PC-3 (cell line): ENCODE results near the gene DRGX. TPM values are rescaled to one million over a fixed set of nuclear protein-coding genes. Genes with fewer than 3 reads are reported as not detected.

Experiments
- ATAC-seq: fragments of 200-7000 bp; cut with Tn5 transposase; 2 replicates; pipeline ENCODE4 v1.9.1; 2020; ENCODE audit warnings: mild to moderate bottlenecking, moderate library complexity
- BruUV-seq: library from RNA; stranded (reverse); fragments of 400-500 nt; replicated peaks from 2 replicates; lab custom pipeline; 2021; lab: Mats Ljungman, UMichigan
- CTCF ChIA-PET: fragments of 300-600 bp; sonication (Branson Sonifier 250); formaldehyde crosslinking; loops from one replicate; lab custom pipeline; 2022; ENCODE audit warnings: antibody characterized with exemption; lab: Charles Lee
- POLR2A ChIA-PET: fragments of 300-600 bp; sonication (Branson Sonifier 250); formaldehyde crosslinking; loops from one replicate; lab custom pipeline; 2022; ENCODE audit warnings: antibody characterized with exemption; ENCODE audit not compliant: unreplicated experiment; lab: Charles Lee
- DNase-seq: peaks from one replicate; pipeline ENCODE4 v3.0.0-alpha.2; 2015
- H2AFZ ChIP-seq: fragments of 300-600 bp; sonication (generic); 2 replicates; pipeline ENCODE4 v1.6.0; 2016; ENCODE audit warnings: antibody characterized with exemption, low read length
- H3F3A ChIP-seq: fragments of 300-600 bp; sonication (generic); one replicate; pipeline ENCODE4 v1.6.0; 2017; ENCODE audit warnings: antibody characterized with exemption, low read length, control low read depth, mild to moderate bottlenecking; ENCODE audit not compliant: unreplicated experiment
- H3K27ac ChIP-seq: fragments of 300-600 bp; sonication (generic); 2 replicates; pipeline ENCODE4 v1.5.1; 2016; ENCODE audit warnings: mild to moderate bottlenecking, low read length
- H3K27me3 ChIP-seq: fragments of 300-600 bp; sonication (generic); 2 replicates; pipeline ENCODE4 v1.6.1; 2016; ENCODE audit warnings: low read length, mixed read lengths
- H3K36me3 ChIP-seq: fragments of 300-600 bp; sonication (generic); 2 replicates; pipeline ENCODE4 v1.6.1; 2016; ENCODE audit warnings: low read depth, mixed run types, low read length, mixed read lengths
- H3K4me1 ChIP-seq: fragments of 300-600 bp; sonication (generic); 2 replicates; pipeline ENCODE4 v1.5.1; 2016; ENCODE audit warnings: low read length; ENCODE audit not compliant: insufficient read depth
- H3K4me2 ChIP-seq: fragments of 300-600 bp; sonication (generic); 2 replicates; pipeline ENCODE4 v1.6.0; 2016; ENCODE audit warnings: low read length
- H3K4me3 ChIP-seq: fragments of 300-600 bp; sonication (generic); 2 replicates; pipeline ENCODE4 v1.5.1; 2016; ENCODE audit warnings: mild to moderate bottlenecking, low read length, mixed read lengths
- H3K79me2 ChIP-seq: fragments of 300-600 bp; sonication (generic); 2 replicates; pipeline ENCODE4 v1.6.1; 2017; ENCODE audit warnings: low read length, mixed read lengths
- H3K9ac ChIP-seq: fragments of 300-600 bp; sonication (generic); 2 replicates; pipeline ENCODE4 v1.6.0; 2016; ENCODE audit warnings: mild to moderate bottlenecking, low read length
- H3K9me2 ChIP-seq: fragments of 300-600 bp; sonication (generic); replicated peaks from 2 replicates; pipeline ENCODE4 v1.6.1; 2016; ENCODE audit warnings: mixed run types, low read length, mixed read lengths
- H3K9me3 ChIP-seq: fragments of 300-600 bp; sonication (generic); 2 replicates; pipeline ENCODE4 v1.6.1; 2016; ENCODE audit warnings: low read length, mixed read lengths
- H4K20me1 ChIP-seq: fragments of 300-600 bp; sonication (generic); 2 replicates; pipeline ENCODE4 v1.6.1; 2016; ENCODE audit warnings: low read length, mixed read lengths
- EZH2 ChIP-seq: fragments of 300-600 bp; sonication (generic); IDR thresholded peaks from one replicate; pipeline ENCODE4 v1.6.1; 2017; ENCODE audit warnings: antibody characterized with exemption, mild to moderate bottlenecking, low read length; ENCODE audit not compliant: unreplicated experiment
- EZH2phosphoT487 ChIP-seq: fragments of 300-600 bp; sonication (generic); IDR thresholded peaks from 2 replicates; pipeline ENCODE4 v1.6.1; 2018; ENCODE audit warnings: mild to moderate bottlenecking, antibody characterized with exemption, low read length, borderline replicate concordance
- intact Hi-C: fragments of 100-400 bp; cut with micrococcal nuclease; formaldehyde crosslinking; loops from 2 replicates; pipeline ENCODE4 v1.9.0; 2023
- total RNA-seq: library from RNA; depleted of rRNA; stranded (reverse); fragments of >200 nt; gene quantifications from 2 replicates; pipeline ENCODE4 v1.2.3, GENCODE V29; 2014
- TF ChIP-seq, protein P1 (sequence below): fragments of 300-600 bp; sonication (generic); conservative IDR thresholded peaks from 2 replicates; pipeline ENCODE4 v1.5.1; 2017; ENCODE audit warnings: antibody characterized with exemption, low read depth, mild to moderate bottlenecking, low read length

Gene DRGX
- total RNA-seq, 1 experiment from 2014 or later: 0.33 TPM

DNA sequence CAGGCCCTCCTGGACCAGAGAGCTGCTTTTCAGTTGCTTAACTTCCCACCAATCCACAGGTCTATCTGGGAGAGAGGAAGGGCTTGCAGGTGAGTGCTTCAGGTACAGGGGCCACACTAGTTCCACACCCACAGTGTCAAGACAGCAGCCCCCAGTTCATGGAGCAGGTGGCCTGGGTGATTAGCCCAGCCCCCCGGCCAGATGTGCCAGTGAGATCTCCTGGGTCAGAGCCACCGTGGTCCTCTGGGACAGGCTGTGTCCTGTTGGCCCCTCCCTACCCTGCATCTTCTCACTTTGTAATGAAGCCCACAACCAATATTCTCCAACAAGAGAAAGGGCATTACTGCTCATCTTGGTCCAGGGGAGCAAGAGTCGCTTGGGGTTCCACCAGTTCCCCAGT lies 30.6 kb downstream of the DRGX start:
- H2AFZ ChIP-seq: no peak overlapping the region
- intact Hi-C loops: no loop called here
- BruUV-seq: no TSS peak
- H3K4me1 ChIP-seq: no peaks in the 10 kb centered on the region
- H3K27me3 ChIP-seq: peaks cover 51% of the 10 kb centered on the region
- H3K4me3 ChIP-seq: no peak overlapping the region
- no peaks in the 10 kb centered on the region for H3K36me3 ChIP-seq
- H3K27ac ChIP-seq: no peak overlapping the region
- TF ChIP-seq, protein P1, sequence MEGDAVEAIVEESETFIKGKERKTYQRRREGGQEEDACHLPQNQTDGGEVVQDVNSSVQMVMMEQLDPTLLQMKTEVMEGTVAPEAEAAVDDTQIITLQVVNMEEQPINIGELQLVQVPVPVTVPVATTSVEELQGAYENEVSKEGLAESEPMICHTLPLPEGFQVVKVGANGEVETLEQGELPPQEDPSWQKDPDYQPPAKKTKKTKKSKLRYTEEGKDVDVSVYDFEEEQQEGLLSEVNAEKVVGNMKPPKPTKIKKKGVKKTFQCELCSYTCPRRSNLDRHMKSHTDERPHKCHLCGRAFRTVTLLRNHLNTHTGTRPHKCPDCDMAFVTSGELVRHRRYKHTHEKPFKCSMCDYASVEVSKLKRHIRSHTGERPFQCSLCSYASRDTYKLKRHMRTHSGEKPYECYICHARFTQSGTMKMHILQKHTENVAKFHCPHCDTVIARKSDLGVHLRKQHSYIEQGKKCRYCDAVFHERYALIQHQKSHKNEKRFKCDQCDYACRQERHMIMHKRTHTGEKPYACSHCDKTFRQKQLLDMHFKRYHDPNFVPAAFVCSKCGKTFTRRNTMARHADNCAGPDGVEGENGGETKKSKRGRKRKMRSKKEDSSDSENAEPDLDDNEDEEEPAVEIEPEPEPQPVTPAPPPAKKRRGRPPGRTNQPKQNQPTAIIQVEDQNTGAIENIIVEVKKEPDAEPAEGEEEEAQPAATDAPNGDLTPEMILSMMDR: no peak
- TF ChIP-seq EZH2phosphoT487: no peak
- no peak overlapping the region for H3K9ac ChIP-seq
- ChIA-PET CTCF (no interaction called here), POLR2A (no interaction called here)
- no peaks in the 10 kb centered on the region for H3K9me2 ChIP-seq
- no peaks in the 10 kb centered on the region for H4K20me1 ChIP-seq
- no peak overlapping the region for H3K4me2 ChIP-seq
- ATAC-seq (no peak), DNase-seq (no peak)
- no peaks in the 10 kb centered on the region for H3K9me3 ChIP-seq
- H3F3A ChIP-seq: no peaks in the 10 kb centered on the region
- H3K79me2 ChIP-seq: no peaks in the 10 kb centered on the region

DNA sequence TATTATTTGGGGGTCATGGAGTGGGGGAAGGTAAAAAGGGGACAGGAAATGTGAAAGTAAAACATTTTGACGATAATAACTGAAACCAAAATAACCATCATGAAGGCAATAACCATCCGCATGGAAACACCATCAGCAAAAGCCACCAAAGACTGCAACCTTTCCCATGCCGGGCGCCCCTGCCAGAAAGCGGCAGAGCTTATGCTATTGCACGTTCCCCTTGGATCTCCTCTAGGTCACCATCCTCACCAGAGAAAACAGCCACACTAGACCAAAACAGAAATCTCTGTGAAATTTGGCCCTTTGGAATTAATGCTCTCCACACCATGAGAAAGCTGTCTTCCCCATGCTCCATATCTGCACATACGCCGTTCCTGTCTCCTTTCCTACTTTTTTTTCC lies 31.1 kb downstream of the DRGX start:
- Histone ChIP-seq H3K9ac (no peak overlapping the region), H3K36me3 (no peaks in the 10 kb centered on the region), H2AFZ (no peak overlapping the region), H3K27me3 (peaks cover 51% of the 10 kb centered on the region), H3K27ac (no peak overlapping the region), H3K4me2 (no peak overlapping the region), H3K4me3 (no peak overlapping the region), H4K20me1 (no peaks in the 10 kb centered on the region), H3F3A (no peaks in the 10 kb centered on the region), H3K4me1 (0 out of 2 replicates have a peak, but pooled peaks cover 4% of the 10 kb centered on the region), H3K9me2 (no peaks in the 10 kb centered on the region), H3K79me2 (no peaks in the 10 kb centered on the region), H3K9me3 (no peaks in the 10 kb centered on the region)
- no peak for ATAC-seq
- DNase-seq: no peak
- no peak for TF ChIP-seq EZH2phosphoT487
- no peak for TF ChIP-seq EZH2
- TF ChIP-seq, protein P1: no peak
- intact Hi-C loops: no loop called here
- ChIA-PET POLR2A (no interaction called here), CTCF (no interaction called here)
- BruUV-seq: no TSS peak

DNA sequence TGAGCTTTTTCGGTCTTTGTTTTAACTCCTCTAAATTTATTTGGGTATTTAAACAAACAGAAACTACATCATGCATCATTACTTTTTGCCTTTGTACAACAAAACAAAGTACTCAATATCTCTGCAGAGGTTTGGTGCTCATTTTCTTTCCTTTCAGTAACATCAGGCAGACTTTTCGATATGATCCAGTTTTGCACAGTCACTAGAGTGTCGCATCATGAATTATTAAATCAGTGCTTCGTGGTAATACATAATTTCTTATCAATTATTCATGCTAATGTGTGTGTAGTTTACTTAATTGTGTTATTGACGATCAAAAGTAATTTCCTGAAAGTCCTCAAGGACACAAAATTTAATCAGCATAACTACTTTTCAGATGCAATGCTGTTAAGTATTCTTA lies 31.8 kb downstream of the DRGX start:
- CTCF ChIA-PET: no interaction called here
- no peak overlapping the region for H3K9ac ChIP-seq
- H3K36me3 ChIP-seq: no peaks in the 10 kb centered on the region
- TF ChIP-seq EZH2 (no peak), EZH2phosphoT487 (no peak)
- TF ChIP-seq, protein P1: no peak
- H2AFZ ChIP-seq: no peak overlapping the region
- POLR2A ChIA-PET: no interaction called here
- no peaks in the 10 kb centered on the region for H4K20me1 ChIP-seq
- intact Hi-C loops: no loop called here
- no peaks in the 10 kb centered on the region for H3F3A ChIP-seq
- H3K4me3 ChIP-seq: no peak overlapping the region
- H3K4me2 ChIP-seq: no peak overlapping the region
- H3K27me3 ChIP-seq: peaks cover 51% of the 10 kb centered on the region
- H3K9me2 ChIP-seq: no peaks in the 10 kb centered on the region
- no peaks in the 10 kb centered on the region for H3K9me3 ChIP-seq
- BruUV-seq: no TSS peak
- H3K27ac ChIP-seq: no peak overlapping the region
- H3K79me2 ChIP-seq: no peaks in the 10 kb centered on the region
- H3K4me1 ChIP-seq: 0 out of 2 replicates have a peak, but pooled peaks cover 6% of the 10 kb centered on the region
- DNase-seq (no peak), ATAC-seq (no peak)
